Stimulated activated CD8-positive, alpha-beta memory T cell treated with anti-CD3 and anti-CD28 coated beads, Interleukin-4, amount 100 ng/mL, for 24 hours (primary cell): ENCODE measurements around the gene COL9A1.

ENCODE experiments used
- DNase-seq: peaks from one replicate; pipeline ENCODE4 v3.0.0-alpha.2; 2020; ENCODE audit warnings: low read depth

COL9A1 gene

GRCh38 chr6:70171236-70171635, 131.6 kb downstream of the COL9A1 start:
- DNase-seq: no peak

GRCh38 chr6:70168681-70169377, 134.1 kb downstream of the COL9A1 start:
- no peak for DNase-seq
